ENCODE measurements around the gene SLC26A11.
"Not testable (repeated sequence)": the region's sequence is repeated elsewhere in the genome, so short reads cannot be mapped to it uniquely, and the experiment has no call there.

SLC26A11 gene

DNA sequence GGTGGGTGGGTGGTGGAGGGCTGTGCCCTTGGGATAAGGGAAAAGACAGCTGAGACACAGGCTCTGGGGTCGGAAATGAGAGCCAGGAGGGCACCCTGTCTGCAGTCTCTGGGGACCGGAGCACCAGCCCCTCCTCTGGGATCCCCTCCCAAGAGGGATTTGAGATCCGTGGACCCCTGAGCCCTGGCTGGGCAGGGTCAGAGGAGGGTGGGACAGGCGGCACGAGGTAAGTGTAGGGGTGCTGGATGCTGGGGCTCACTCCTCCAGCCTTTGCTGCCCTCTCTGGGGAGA lies 519 bp upstream of the SLC26A11 start:
- FAIRE-seq: no peak

- no peak for FAIRE-seq
Observed at GRCh38 chr17:80220736-80221215, 549 bp downstream of the SLC26A11 start.

- FAIRE-seq: no peak
Observed at GRCh38 chr17:80221351-80222105, 1.3 kb downstream of the SLC26A11 start.

- no peak for FAIRE-seq
Observed at GRCh38 chr17:80222376-80223141, 2.3 kb downstream of the SLC26A11 start.

DNA sequence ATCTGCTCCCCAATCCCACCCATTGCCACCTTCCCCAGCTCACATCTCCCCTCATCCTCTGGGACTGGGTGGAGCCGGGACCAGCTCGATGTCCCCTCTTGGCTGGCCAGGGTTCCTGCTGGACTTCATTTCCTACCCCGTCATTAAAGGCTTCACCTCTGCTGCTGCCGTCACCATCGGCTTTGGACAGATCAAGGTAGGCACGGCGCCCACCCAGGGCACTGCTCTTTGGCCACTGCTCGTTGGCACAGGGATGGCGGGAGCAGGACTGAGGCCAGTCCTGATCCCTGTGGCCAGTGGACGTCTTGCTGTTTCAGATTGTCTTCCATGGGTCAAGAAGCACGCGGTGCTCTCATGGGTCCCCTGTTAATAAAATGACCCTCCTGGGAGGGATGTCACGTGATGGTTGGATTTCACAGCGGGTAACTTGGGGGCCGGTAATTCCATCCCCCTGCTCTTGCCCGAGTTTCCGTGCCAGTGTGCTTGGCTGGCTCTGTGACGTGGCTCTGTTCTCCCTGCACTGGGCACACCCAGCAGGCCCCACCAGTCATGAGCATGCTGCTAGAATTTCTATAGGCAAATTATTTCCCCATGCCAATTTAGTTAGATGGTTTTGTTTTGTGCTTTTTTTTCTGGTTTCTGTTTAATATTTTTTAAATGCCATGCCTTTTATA lies 3.1 kb downstream of the SLC26A11 start:
- FAIRE-seq: no peak

- FAIRE-seq: no peak
Observed at GRCh38 chr17:80223838-80224497, 3.7 kb downstream of the SLC26A11 start.

DNA sequence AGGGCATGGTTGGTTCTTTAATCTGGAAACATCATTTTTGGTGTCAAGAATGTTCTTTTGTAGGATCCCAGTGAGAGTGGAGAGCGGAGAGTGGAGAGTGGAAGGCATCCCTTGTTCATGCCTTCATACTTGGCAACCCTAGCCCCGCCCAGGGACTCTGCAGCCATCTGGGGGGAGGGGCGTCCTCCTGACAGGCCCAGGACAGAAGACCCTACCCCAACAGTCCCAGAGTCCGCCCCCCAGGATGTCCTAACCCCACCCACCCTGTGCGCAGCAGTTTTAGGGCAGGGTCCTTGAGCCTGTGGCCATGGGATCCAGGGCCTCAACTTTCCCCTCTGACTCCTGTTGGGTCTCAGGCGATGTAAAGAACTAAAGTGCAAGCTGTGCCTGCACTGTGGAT lies 4.5 kb downstream of the SLC26A11 start:
- no peak for FAIRE-seq

GRCh38 chr17:80225230-80225629 lies 5.0 kb downstream of the SLC26A11 start:
- FAIRE-seq: no peak

- no peak for FAIRE-seq
Observed at GRCh38 chr17:80227156-80227555, 6.9 kb downstream of the SLC26A11 start.

DNA sequence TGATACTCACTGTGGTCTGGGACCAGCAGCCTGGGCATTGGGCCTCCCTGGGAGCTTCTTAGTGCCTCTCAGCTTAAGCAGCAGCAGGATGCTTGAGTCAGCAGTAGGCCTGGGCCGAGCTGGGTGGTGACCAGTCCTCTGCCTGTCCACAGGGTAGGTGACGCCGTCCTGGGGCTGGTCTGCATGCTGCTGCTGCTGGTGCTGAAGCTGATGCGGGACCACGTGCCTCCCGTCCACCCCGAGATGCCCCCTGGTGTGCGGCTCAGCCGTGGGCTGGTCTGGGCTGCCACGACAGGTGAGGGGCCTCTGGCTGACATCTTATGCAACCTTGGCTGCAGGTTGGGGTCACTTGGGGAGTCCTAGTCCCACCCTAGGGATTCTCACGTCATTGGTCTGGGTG lies 7.4 kb downstream of the SLC26A11 start:
- FAIRE-seq: no peak

- FAIRE-seq: no peak
Observed at GRCh38 chr17:80228477-80228876, 8.2 kb downstream of the SLC26A11 start.

GRCh38 chr17:80229011-80229410 lies 8.8 kb downstream of the SLC26A11 start:
- FAIRE-seq: no peak

DNA sequence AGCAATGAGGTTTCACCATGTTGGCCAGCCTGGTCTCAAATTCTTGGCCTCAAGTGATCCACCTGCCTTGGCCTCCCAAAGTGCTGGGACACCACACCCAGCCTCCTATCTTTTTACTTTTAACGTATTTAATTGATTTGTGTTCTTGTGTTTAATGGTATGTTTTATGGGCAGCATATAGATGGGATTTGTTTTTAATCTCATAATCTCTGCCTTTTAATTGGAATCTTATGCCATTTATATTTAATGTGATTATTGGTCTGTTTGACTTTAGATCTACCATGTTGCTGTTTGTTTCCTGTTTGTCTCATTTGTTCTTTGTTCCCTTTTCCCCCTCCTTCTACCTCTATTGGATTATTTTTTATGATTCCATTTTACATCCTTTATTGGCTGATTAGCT lies 12.2 kb downstream of the SLC26A11 start:
- FAIRE-seq: no peak

GRCh38 chr17:80233202-80233601 lies 13.0 kb downstream of the SLC26A11 start:
- no peak for FAIRE-seq

- FAIRE-seq: no peak
Observed at GRCh38 chr17:80236911-80237310, 16.7 kb downstream of the SLC26A11 start.

DNA sequence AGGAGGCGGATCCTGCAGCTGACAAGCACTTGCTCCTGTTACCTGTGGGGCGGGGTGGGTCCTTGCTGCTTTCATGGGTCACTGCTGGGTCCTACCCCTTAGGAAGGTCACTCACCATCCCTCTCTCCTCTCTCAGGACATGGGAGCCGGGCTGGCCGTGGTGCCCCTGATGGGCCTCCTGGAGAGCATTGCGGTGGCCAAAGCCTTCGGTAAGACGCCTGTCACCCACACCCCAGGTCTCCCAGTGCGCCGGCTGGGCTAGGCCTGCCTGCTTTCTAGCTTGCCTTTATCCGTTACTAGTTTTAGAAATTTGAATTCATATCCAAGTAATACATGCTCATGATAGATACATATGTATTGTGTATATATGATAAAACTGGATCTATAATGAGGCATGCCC lies 17.2 kb downstream of the SLC26A11 start:
- no peak for FAIRE-seq

DNA sequence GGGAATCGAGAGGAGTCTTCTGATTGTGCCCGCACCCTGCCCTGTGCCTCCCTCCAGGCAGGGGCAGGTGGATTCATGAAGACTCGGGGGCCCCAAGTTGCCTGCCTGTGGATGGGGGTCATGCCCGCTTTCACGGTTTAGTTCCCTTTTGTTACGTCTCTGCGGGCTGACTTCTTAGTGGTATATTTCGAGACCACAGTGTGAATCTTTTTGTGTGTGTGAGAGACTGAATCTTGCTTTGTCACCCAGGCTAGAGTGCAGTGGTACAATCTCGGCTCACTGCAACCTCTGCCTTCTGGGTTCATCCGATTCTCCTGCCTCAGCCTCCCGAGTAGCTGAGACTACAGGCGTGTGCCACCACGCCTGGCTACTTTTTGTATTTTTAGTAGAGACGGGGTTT lies 22.3 kb downstream of the SLC26A11 start:
- no peak for FAIRE-seq

- no peak for FAIRE-seq
Observed at GRCh38 chr17:80243526-80244433, 23.6 kb downstream of the SLC26A11 start.

- FAIRE-seq: not testable (repeated sequence)
Observed at GRCh38 chr17:80244448-80244847, 24.2 kb downstream of the SLC26A11 start.

DNA sequence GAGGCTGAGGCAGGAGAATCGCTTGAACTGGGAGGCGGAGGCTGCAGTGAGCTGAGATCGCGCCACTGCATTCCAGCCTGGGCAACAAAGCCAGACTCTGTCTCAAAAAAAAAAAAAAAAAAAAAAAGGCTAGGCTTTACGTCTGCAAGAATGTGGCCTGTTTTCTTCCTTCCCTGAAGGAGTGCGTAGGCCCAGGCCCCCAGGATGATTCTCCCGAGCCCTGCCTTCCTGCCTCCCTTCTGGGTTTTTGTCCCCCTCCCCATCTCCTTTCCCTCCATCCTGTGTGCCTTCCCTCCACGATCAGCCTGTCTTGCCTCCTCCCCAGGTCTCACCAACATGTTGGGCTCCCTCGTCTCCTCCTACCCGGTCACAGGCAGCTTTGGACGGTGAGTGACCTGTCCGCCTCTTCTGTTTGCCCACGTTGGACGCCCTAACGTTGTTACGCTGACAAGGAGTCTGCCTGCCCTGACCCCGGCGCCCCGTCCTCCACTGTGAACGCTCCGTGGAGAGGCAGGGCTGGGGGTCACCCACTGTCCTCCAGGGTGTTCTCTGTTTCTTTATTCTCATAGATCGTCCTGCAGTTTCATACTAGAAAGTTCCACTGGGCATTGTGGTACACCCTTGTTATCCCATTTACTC lies 24.8 kb downstream of the SLC26A11 start:
- FAIRE-seq: no peak

- no peak for FAIRE-seq
Observed at GRCh38 chr17:80245566-80246265, 25.5 kb downstream of the SLC26A11 start.

Data from islet of Langerhans (tissue), 1 donor.